LNCAP (cell line): ENCODE measurements around the gene MGMT.

ENCODE experiments used
- CTCF ChIP-seq: fragments of 450-650 bp; IDR thresholded peaks from 2 replicates; pipeline ENCODE4 v1.5.1; 2017; ENCODE audit warnings: mild to moderate bottlenecking

MGMT gene

GRCh38 chr10:129796710-129797420, 329.8 kb downstream of the MGMT start:
- TF ChIP-seq CTCF = no peak

- TF ChIP-seq CTCF = no peak
Measured at GRCh38 chr10:129799942-129800341, 332.9 kb downstream of the MGMT start.

- TF ChIP-seq CTCF = no peak
Measured at GRCh38 chr10:129800796-129801340, 333.8 kb downstream of the MGMT start.

- TF ChIP-seq CTCF = no peak
Measured at GRCh38 chr10:129807211-129807610, 340.2 kb downstream of the MGMT start.

- no peak for TF ChIP-seq CTCF
Measured at GRCh38 chr10:129808092-129808983, 341.3 kb downstream of the MGMT start.

GRCh38 chr10:129809431-129809830, 342.4 kb downstream of the MGMT start:
- no peak for TF ChIP-seq CTCF

- TF ChIP-seq CTCF = no peak
Measured at GRCh38 chr10:129809841-129810240, 342.8 kb downstream of the MGMT start.
